Stimulated activated CD4-positive, alpha-beta T cell treated with anti-CD3 and anti-CD28 coated beads, Interleukin-1b, Interleukin-23, amount 100 ng/mL, for 48 hours (primary cell): Measurements from ENCODE around the gene VEZT.
"Not testable (repeated sequence)": the region's sequence is repeated elsewhere in the genome, so short reads cannot be mapped to it uniquely, and the experiment has no call there.

Experiments used
- DNase-seq: peaks from one replicate; pipeline ENCODE4 v3.0.0-alpha.2; 2020

VEZT gene

GRCh38 chr12:95217377-95218149 is at the start of gene VEZT, which contains the start of gene FGD6:
Gene VEZT, plus strand, starts transcription at chr12:95217807. Its CDS starts 44 bp downstream, at chr12:95217851.
Gene FGD6, minus strand, starts transcription at chr12:95217467. Its CDS starts 227 bp downstream, at chr12:95217240.
- peak; percentile 98 for DNase-seq

- DNase-seq: no peak
These were observed 48.9 kb upstream of the VEZT start for GRCh38 chr12:95168746-95169145.

GRCh38 chr12:95169368-95169767 is 48.2 kb upstream of the VEZT start:
- no peak for DNase-seq

- no peak for DNase-seq
These were observed 44.0 kb upstream of the VEZT start for GRCh38 chr12:95173392-95174251.

- DNase-seq: no peak
These were observed 40.3 kb upstream of the VEZT start for GRCh38 chr12:95177201-95177768.

- no peak for DNase-seq
These were observed 39.5 kb upstream of the VEZT start for GRCh38 chr12:95178136-95178535.

GRCh38 chr12:95179011-95179410 is 38.6 kb upstream of the VEZT start:
- no peak for DNase-seq

GRCh38 chr12:95181103-95181502 is 36.5 kb upstream of the VEZT start:
- no peak for DNase-seq

GRCh38 chr12:95182868-95183415 is 34.7 kb upstream of the VEZT start:
- peak; percentile 38 for DNase-seq

GRCh38 chr12:95184121-95184520 is 33.5 kb upstream of the VEZT start:
- DNase-seq: no peak

- DNase-seq: no peak
These were observed 32.5 kb upstream of the VEZT start for GRCh38 chr12:95185072-95185471.

GRCh38 chr12:95185854-95186253 is 31.8 kb upstream of the VEZT start:
- DNase-seq: no peak

- DNase-seq: no peak
These were observed 29.7 kb upstream of the VEZT start for GRCh38 chr12:95187865-95188415.

GRCh38 chr12:95191060-95191696 is 26.4 kb upstream of the VEZT start:
- DNase-seq: no peak

GRCh38 chr12:95192271-95192670 is 25.3 kb upstream of the VEZT start:
- no peak for DNase-seq

GRCh38 chr12:95193139-95193538 is 24.5 kb upstream of the VEZT start:
- DNase-seq: no peak

- no peak for DNase-seq
These were observed 22.5 kb upstream of the VEZT start for GRCh38 chr12:95195122-95195521.

GRCh38 chr12:95196875-95197569 is 20.6 kb upstream of the VEZT start:
- not testable (repeated sequence) for DNase-seq

- DNase-seq: no peak
These were observed 20.0 kb upstream of the VEZT start for GRCh38 chr12:95197636-95198035.

- no peak for DNase-seq
These were observed 18.7 kb upstream of the VEZT start for GRCh38 chr12:95198914-95199313.

GRCh38 chr12:95200128-95200894 is 17.3 kb upstream of the VEZT start:
- DNase-seq: no peak
